HL-60/S4 (cell line): ENCODE measurements around the gene AGO1.
"Not testable (repeated sequence)": the region's sequence is repeated elsewhere in the genome, so short reads cannot be mapped to it uniquely, and the experiment has no call there.

ENCODE experiments used
- in situ Hi-C: fragments of 300-500 bp; cut with MboI; formaldehyde crosslinking; loops from 2 replicates; pipeline ENCODE4 v1.14.3; 2022; ENCODE audit warnings: low sequenced_read_pairs

AGO1 gene

DNA sequence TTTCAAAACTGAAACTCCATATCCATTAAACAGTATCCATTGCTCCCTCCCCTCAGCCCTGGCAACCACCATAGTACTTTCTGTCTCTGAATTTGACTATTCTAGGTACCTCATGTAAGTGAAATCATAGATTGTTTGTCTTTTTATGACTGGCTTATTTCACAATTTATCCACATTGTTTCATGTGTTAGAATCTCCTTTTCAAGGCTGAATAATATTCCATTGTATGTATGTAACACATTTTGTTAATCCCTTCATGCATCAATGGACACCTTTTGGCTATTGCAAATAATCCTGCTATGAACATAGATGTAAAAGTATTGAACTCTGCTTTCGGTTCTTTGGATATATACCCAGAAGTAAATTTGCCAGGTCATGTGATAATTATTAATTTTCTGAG, 85.4 kb downstream of the AGO1 start:
- in situ Hi-C loops = no loop called here

DNA sequence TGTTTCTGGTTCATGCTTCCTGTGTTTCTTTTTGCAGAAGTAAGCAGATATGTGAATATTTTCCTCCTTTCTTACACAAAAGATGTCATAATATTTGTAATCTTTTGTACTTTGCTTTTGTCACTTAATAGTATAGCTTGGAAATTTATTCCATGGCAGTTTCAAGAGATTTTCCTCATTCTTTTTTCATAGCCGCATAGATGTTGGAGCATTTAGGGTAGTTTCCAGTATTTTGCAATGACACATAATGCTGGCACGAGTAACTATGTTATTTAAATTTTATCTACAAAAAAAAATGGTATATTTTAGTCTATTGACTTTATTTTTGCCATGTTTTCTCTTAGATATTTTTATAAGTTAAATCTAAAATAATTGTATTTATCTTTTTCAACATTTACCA, 88.6 kb downstream of the AGO1 start:
- in situ Hi-C loops = no loop called here

DNA sequence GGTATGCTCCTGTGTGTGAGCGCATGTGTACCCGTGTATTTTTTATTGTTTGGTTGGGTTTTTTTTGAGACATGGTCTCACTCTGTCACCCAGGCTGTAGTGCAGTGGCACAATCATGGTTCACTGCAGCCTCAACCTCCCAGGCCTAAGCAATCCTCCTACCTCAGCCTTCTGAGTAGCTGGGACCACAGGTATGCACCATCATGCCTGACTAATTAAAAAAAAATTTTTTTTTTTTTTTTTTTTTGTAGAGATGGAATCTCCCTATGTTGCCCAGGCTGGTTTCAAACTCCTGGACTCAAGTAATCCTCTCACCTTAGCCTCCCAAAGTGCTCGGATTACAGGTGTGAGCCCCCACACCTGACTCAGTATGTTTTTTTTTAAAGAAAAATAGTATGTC, 89.6 kb downstream of the AGO1 start:
- in situ Hi-C loops = not testable (repeated sequence)

DNA sequence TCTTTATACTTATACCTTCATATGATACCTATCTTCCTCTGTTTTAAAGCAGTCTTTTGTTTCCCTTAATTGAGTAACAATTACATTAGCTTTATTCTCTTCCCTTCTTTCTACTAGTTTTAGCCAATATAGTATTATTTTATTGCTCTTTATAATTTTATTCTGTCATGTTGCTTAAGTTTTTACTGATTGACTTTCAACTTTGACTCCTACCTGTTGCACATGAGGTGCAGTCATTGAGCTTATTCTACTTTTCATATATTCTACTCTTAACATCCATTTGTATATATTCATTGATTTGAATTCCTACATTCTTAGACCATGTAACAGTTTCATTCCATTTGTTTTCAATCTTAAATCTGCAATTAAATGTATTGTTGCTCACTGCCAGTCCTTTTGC, 97.1 kb downstream of the AGO1 start:
- in situ Hi-C loops = no loop called here
